Pancreas (tissue), 10 donors: ENCODE data around the gene OSR1. TPM values are rescaled to one million over a fixed set of nuclear protein-coding genes. Genes with fewer than 3 reads are reported as not detected.

Experiments used
- ATAC-seq, 4 donors: fragments of 200-7000 bp; cut with Tn5 transposase; one replicate each; pipeline versions ENCODE4 v1.8.0 to v1.9.1; 2020; ENCODE audit warnings: mild to moderate bottlenecking in 4 of 4, moderate library complexity in 4 of 4
- DNase-seq, 6 donors: peaks; one replicate each; pipeline ENCODE4 v3.0.0-alpha.2; 2020
- FAIRE-seq: peaks from 2 replicates; lab custom pipeline; 2012; peaks lifted over from hg19 to GRCh38; lab: Jason Lieb, UNC
- H3K27ac ChIP-seq, 4 donors: fragments of 200-600 bp; sonication (generic); 1 replicate in 3 of 4; 2 replicates in 1 of 4; pipeline versions ENCODE4 v1.5.0 to v1.8.0; 2020
- H3K27me3 ChIP-seq, 4 donors: fragments of 200-600 bp; one replicate each; pipeline ENCODE4 v1.8.0; 2021
- H3K36me3 ChIP-seq, 3 donors: fragments of 200-600 bp; sonication (generic) in 1 of 3; one replicate each; pipeline versions ENCODE4 v1.5.0 to v1.8.0; 2020 to 2021
- H3K4me1 ChIP-seq, 3 donors: fragments of 200-600 bp; one replicate each; pipeline ENCODE4 v1.8.0; 2021
- H3K4me3 ChIP-seq, 4 donors: fragments of 200-600 bp; sonication (generic) in 2 of 4; one replicate each; pipeline versions ENCODE4 v1.5.0 to v1.8.0; 2020 to 2021
- H3K9me3 ChIP-seq, 4 donors: fragments of 200-600 bp; one replicate each; pipeline ENCODE4 v1.8.0; 2021
- WGBS, 2 donors: extraction: QIAGEN DNeasy Blood & Tissue Kit; methylation state at CpG; one replicate each; pipeline ENCODE4 v1.1.7; 2013; 5-methylcytosine and 5-hydroxymethylcytosine counted together
- intact Hi-C, 3 donors: fragments of 100-400 bp; cut with DNase I; formaldehyde crosslinking; loops; one replicate each; pipeline versions ENCODE4 v1.11.1 to v1.14.2; 2022
- polyA plus RNA-seq, 2 donors: library from polyadenylated mRNA; stranded (reverse); fragments of 200-250 nt; gene quantifications; one replicate each; pipeline ENCODE4 v1.2.3, GENCODE V29; 2013
- total RNA-seq, 6 donors: library from RNA; stranded (reverse); fragmentation: NEBNext Ultra II Directional in 4 of 6; extraction: Animal tissue kit (Norgen Biotek cat#: 25700) in 4 of 6; gene quantifications; one replicate each; pipeline versions ENCODE4 v1.2.1 to v1.2.4, GENCODE V29; 2021 to 2023
- TF ChIP-seq, protein P1 (sequence below), 4 donors: fragments of 200-600 bp; sonication (generic) in 3 of 4; IDR thresholded peaks; one replicate each; pipeline versions ENCODE4 v1.5.0 to v1.8.0; 2021; ENCODE audit warnings: antibody characterized with exemption in 4 of 4
- donor health status: healthy with polysubstance abuse.
- donor health status: DM: no; HTN: no; CAD: no; lungs with moderate emphysema.
- donor health status: DM: no; HTN: no; CAD: no.
- donor health status: control.
- donor health status: control.
- donor health status: Bipolar disorder and iron deficiency.
- donor health status: DM: yes; HTN: yes; CAD: no.
- donor health status: DM: no; HTN: no; CAD: no.
- donor health status: DM: no; HTN: no; CAD: no.
- donor health status: DM: yes; HTN: yes; CAD: no.

The OSR1 gene
- total and polyA plus RNA-seq, 8 donors = 0.24 to 2.7 (median 1.1) TPM

DNA sequence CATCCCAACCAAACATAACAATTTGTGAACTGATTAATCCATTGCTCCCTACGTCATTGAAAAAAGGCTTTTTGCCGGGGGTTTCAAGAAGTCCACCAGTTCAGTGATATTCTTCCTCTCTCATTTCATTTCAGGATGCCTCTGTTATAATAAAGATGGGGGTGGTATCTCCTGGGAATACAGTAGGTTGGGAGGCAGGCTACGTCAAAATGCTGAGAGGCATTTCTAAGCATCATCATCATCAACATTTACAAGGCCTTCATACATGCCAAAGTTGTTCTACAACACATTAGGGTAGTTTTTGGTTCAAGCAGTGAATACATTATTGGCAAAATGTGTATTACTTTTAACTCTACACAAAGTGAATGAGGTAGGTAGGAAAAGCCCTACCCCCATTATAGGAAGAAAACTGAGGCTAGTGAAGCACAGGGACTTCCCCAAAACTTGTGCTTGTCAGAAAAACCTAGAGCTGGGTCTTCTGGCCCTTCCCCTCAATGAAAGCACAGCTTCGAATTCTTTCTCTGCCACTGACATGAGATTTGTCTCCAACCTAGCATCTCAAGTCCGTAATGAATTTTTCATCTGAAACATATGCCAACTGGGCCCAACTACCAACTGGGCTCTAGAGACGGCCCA lies 11.3 kb downstream of the OSR1 start:
- intact Hi-C loops = no loop called here
- WGBS, 2 donors = 34 to 36% methylated on average over 6 of the region's 6 CpGs
- TF ChIP-seq, protein P1, sequence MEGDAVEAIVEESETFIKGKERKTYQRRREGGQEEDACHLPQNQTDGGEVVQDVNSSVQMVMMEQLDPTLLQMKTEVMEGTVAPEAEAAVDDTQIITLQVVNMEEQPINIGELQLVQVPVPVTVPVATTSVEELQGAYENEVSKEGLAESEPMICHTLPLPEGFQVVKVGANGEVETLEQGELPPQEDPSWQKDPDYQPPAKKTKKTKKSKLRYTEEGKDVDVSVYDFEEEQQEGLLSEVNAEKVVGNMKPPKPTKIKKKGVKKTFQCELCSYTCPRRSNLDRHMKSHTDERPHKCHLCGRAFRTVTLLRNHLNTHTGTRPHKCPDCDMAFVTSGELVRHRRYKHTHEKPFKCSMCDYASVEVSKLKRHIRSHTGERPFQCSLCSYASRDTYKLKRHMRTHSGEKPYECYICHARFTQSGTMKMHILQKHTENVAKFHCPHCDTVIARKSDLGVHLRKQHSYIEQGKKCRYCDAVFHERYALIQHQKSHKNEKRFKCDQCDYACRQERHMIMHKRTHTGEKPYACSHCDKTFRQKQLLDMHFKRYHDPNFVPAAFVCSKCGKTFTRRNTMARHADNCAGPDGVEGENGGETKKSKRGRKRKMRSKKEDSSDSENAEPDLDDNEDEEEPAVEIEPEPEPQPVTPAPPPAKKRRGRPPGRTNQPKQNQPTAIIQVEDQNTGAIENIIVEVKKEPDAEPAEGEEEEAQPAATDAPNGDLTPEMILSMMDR (IDR thresholded peaks at IDR 0.05) = no peak
- Histone ChIP-seq H3K9me3 (no peaks in the 10 kb centered on the region), H3K4me1 (peaks cover 11 to 21% (median 12%) of the 10 kb centered on the region in 3 donors), H3K4me3 (peak overlapping the region; percentile 46 to 81 (median 50)), H3K27ac (peak overlapping the region; percentile 74 to 93 (median 80)), H3K36me3 (no peaks in the 10 kb centered on the region), H3K27me3 (peaks cover 0 to 8% (median 5%) of the 10 kb centered on the region in 4 donors)
- FAIRE-seq (no peak), DNase-seq (no peak), ATAC-seq (no peak)

GRCh38 chr2:19337742-19338141 lies 20.7 kb downstream of the OSR1 start:
- intact Hi-C loops = no loop called here
- H3K36me3 ChIP-seq = no peaks in the 10 kb centered on the region
- no peaks in the 10 kb centered on the region for H3K4me1 ChIP-seq
- H3K9me3 ChIP-seq = no peaks in the 10 kb centered on the region
- no peaks in the 10 kb centered on the region for H3K27me3 ChIP-seq
- 91 to 96% methylated on average over 1 of the region's 1 CpG for whole genome bisulfite sequencing, 2 donors
- FAIRE-seq (no peak), DNase-seq (no peak), ATAC-seq (no peak)
- TF ChIP-seq, protein P1 (IDR thresholded peaks at IDR 0.05) = no peak
- H3K27ac ChIP-seq = no peak overlapping the region
- no peak overlapping the region for H3K4me3 ChIP-seq

DNA sequence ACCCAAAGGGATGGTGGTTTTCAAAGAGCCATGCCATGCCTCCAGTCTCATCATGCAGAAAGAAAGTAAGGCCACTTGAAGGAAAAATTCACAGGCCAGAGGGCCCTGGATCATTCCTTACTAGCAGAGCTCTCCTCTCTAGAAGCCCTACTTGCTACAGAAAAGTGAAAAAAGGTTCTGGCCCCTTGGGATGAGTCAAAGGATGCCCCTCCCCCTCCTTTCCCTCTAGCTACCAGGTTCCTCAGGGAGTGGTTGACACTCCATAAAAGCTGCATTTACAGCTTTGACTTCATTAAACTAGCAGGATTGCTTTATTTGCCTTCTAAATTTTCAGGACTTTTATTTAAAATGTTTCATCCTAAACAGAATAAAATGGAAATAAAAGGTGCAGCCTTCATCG lies 21.2 kb downstream of the OSR1 start:
- no peak for ATAC-seq
- Histone ChIP-seq H3K4me3 (no peak overlapping the region), H3K36me3 (no peaks in the 10 kb centered on the region), H3K27ac (no peak overlapping the region), H3K9me3 (no peaks in the 10 kb centered on the region), H3K27me3 (no peaks in the 10 kb centered on the region), H3K4me1 (no peaks in the 10 kb centered on the region)
- TF ChIP-seq, protein P1 (IDR thresholded peaks at IDR 0.05) = no peak
- 96 to 100% methylated on average over 1 of the region's 1 CpG for WGBS, 2 donors
- DNase-seq = no peak
- no peak for FAIRE-seq
- intact Hi-C loops = no loop called here

DNA sequence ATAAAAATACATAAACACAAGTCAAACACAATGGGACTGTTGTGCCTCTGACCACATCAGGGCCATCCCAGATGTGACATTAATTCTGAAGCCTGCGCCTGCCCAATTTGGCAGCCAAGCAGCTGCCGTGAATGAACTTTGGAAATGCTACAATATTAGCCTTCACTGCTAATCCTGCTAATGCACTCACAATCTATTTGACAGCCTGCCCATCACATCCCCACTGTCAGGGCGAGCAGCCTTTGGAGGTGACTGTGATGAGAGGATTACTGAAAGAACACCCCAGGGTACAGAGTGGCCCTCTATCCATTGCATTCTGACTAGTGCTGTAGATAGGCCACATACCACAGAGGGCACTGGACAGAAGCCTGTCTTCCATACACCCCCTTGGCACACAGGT lies 21.6 kb downstream of the OSR1 start:
- no peaks in the 10 kb centered on the region for H3K27me3 ChIP-seq
- WGBS, 2 donors = 83 to 89% methylated on average over 3 of the region's 3 CpGs
- H3K36me3 ChIP-seq = no peaks in the 10 kb centered on the region
- TF ChIP-seq, protein P1 (IDR thresholded peaks at IDR 0.05) = no peak
- FAIRE-seq (no peak), DNase-seq (no peak), ATAC-seq (no peak)
- no peak overlapping the region for H3K4me3 ChIP-seq
- no peak overlapping the region for H3K27ac ChIP-seq
- no peaks in the 10 kb centered on the region for H3K4me1 ChIP-seq
- no peaks in the 10 kb centered on the region for H3K9me3 ChIP-seq
- intact Hi-C loops = no loop called here

DNA sequence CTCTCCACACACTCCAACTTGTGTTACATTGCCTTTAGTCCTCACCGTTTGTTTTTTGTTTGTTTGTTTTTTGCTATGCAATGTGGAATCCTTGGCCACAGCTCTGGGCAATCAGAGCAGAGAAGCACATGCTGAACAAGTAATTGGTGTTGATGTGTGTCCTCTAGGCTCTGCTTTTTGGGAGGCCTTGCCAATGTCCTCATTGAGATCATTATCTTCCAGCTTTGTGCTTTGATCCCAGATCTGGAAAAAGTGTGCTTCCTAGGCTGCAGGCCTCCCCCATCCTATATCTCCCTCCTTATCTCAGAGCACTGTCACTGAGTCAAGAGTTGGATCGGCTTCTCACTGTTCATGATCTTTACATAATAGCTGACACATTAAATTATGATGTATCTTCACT lies 25.9 kb downstream of the OSR1 start:
- Histone ChIP-seq H3K9me3 (no peaks in the 10 kb centered on the region), H3K4me1 (no peaks in the 10 kb centered on the region), H3K27ac (no peak overlapping the region), H3K27me3 (no peaks in the 10 kb centered on the region), H3K4me3 (no peak overlapping the region), H3K36me3 (no peaks in the 10 kb centered on the region)
- TF ChIP-seq, protein P1 (IDR thresholded peaks at IDR 0.05) = no peak
- intact Hi-C loops = no loop called here
- ATAC-seq (no peak), DNase-seq (no peak), FAIRE-seq (no peak)
- WGBS, 2 donors = 61 to 73% methylated on average over 2 of the region's 2 CpGs
